Kasumi-1 (cell line): Measurements from ENCODE around the gene RALBP1.

ENCODE experiments used
- DNase-seq, 2 experiments: peaks; one replicate each; lab custom pipeline; 2025; lab: John Stamatoyannopoulos, UW

Gene RALBP1

GRCh38 chr18:9547782-9548181, 72.5 kb downstream of the RALBP1 start:
- DNase-seq, result no peak

GRCh38 chr18:9549405-9549804, 74.1 kb downstream of the RALBP1 start:
- no peak for DNase-seq

GRCh38 chr18:9550429-9550828, 75.1 kb downstream of the RALBP1 start:
- no peak for DNase-seq

- DNase-seq, result no peak
These were observed 76.9 kb downstream of the RALBP1 start for GRCh38 chr18:9552191-9552590.

- DNase-seq, result no peak
These were observed 77.3 kb downstream of the RALBP1 start for GRCh38 chr18:9552616-9553015.

GRCh38 chr18:9557250-9557943, 82.1 kb downstream of the RALBP1 start:
- no peak for DNase-seq

- DNase-seq, result no peak
These were observed 83.2 kb downstream of the RALBP1 start for GRCh38 chr18:9558387-9559064.

GRCh38 chr18:9559253-9559652, 83.9 kb downstream of the RALBP1 start:
- no peak for DNase-seq

- DNase-seq, result peak; percentile 48 to 51
These were observed 86.4 kb downstream of the RALBP1 start for GRCh38 chr18:9561759-9562158.

- DNase-seq, result no peak
These were observed 87.3 kb downstream of the RALBP1 start for GRCh38 chr18:9562584-9562983.

GRCh38 chr18:9563331-9563730, 88.0 kb downstream of the RALBP1 start:
- no peak for DNase-seq

- DNase-seq, result no peak
These were observed 90.1 kb downstream of the RALBP1 start for GRCh38 chr18:9565407-9565806.

GRCh38 chr18:9568186-9568585, 92.9 kb downstream of the RALBP1 start:
- no peak for DNase-seq

GRCh38 chr18:9569178-9569577, 93.9 kb downstream of the RALBP1 start:
- DNase-seq, result no peak

GRCh38 chr18:9570255-9570654, 94.9 kb downstream of the RALBP1 start:
- DNase-seq, result no peak

GRCh38 chr18:9571546-9571945, 96.2 kb downstream of the RALBP1 start:
- DNase-seq, result no peak

GRCh38 chr18:9574473-9575115, 99.3 kb downstream of the RALBP1 start:
- DNase-seq, result no peak

GRCh38 chr18:9575558-9575957, 100.2 kb downstream of the RALBP1 start:
- no peak for DNase-seq

GRCh38 chr18:9577361-9577760, 102.0 kb downstream of the RALBP1 start:
- no peak for DNase-seq

- no peak for DNase-seq
These were observed 103.0 kb downstream of the RALBP1 start for GRCh38 chr18:9578306-9578705.

- no peak for DNase-seq
These were observed 106.4 kb downstream of the RALBP1 start for GRCh38 chr18:9581667-9582066.

GRCh38 chr18:9586814-9587213, 111.5 kb downstream of the RALBP1 start:
- DNase-seq, result no peak
